Peyer's patch (tissue), 4 donors: ENCODE results near the gene KLHL7. TPM values are rescaled to one million over a fixed set of nuclear protein-coding genes. Genes with fewer than 3 reads are reported as not detected.
"Not testable (repeated sequence)": the region's sequence is repeated elsewhere in the genome, so short reads cannot be mapped to it uniquely, and the experiment has no call there.

Source experiments
- DNase-seq, 3 donors: peaks; one replicate each; pipeline ENCODE4 v3.0.0-alpha.2; 2017 to 2019
- H3K27ac ChIP-seq, 4 donors: fragments of 200-600 bp; sonication (generic); one replicate each; pipeline ENCODE4 v1.5.1; 2016 to 2019
- H3K27me3 ChIP-seq, 2 donors: fragments of 200-600 bp; sonication (generic); one replicate each; pipeline ENCODE4 v1.5.1; 2019
- H3K36me3 ChIP-seq, 3 donors: fragments of 200-600 bp; sonication (generic); one replicate each; pipeline ENCODE4 v1.5.1; 2016 to 2019
- H3K4me1 ChIP-seq, 4 donors: fragments of 200-600 bp; sonication (generic); one replicate each; pipeline ENCODE4 v1.5.1; 2016 to 2019
- H3K4me3 ChIP-seq, 4 donors: fragments of 200-600 bp; sonication (generic); 1 replicate in 3 of 4; 2 replicates in 1 of 4; pipeline ENCODE4 v1.5.1; 2016 to 2019; ENCODE audit warnings: mild to moderate bottlenecking in 1 of 4
- H3K9me3 ChIP-seq, 4 donors: fragments of 200-600 bp; sonication (generic); one replicate each; pipeline ENCODE4 v1.5.1; 2016 to 2019; ENCODE audit warnings: mild to moderate bottlenecking in 1 of 4
- CTCF ChIP-seq, 6 experiments: fragments of 450-650 bp in 4 of 6; fragments of 200-600 bp in 2 of 6; sonication (generic) in 1 of 6; IDR thresholded peaks; one replicate each; pipeline ENCODE4 v1.5.1; 2017 to 2019; ENCODE audit warnings: antibody characterized with exemption in 6 of 6, mild to moderate bottlenecking in 3 of 6, moderate library complexity in 1 of 6
- POLR2A ChIP-seq, 2 donors: fragments of 450-650 bp; IDR thresholded peaks; one replicate each; pipeline ENCODE4 v1.5.1; 2017; ENCODE audit warnings: antibody characterized with exemption in 2 of 2, mild to moderate bottlenecking in 2 of 2, moderate library complexity in 2 of 2
- total RNA-seq, 4 donors: library from RNA; depleted of rRNA; stranded (reverse); fragments of >200 nt; gene quantifications; one replicate each; pipeline ENCODE4 v1.1.0, GENCODE V29; 2016

KLHL7 gene
- total RNA-seq, 4 donors from 2014 or later, result 16.7 to 53.6 (median 23.1) TPM

- TF ChIP-seq POLR2A (IDR thresholded peaks at IDR 0.05) (no peak), CTCF (IDR thresholded peaks at IDR 0.05) (no peak)
- DNase-seq, result no peak
- Histone ChIP-seq H3K4me3 (no peak overlapping the region), H3K4me1 (no peaks in the 10 kb centered on the region), H3K9me3 (no peaks in the 10 kb centered on the region), H3K36me3 (peaks cover 0 to 66% (median 0%) of the 10 kb centered on the region in 3 donors), H3K27ac (no peak overlapping the region), H3K27me3 (no peaks in the 10 kb centered on the region)
Measured at GRCh38 chr7:23191022-23191421, 85.4 kb downstream of the KLHL7 start.

- H3K4me1 ChIP-seq, H3K9me3 ChIP-seq, H3K4me3 ChIP-seq, DNase-seq, H3K27me3 ChIP-seq, H3K27ac ChIP-seq: not testable (repeated sequence)
- peaks cover 0 to 55% (median 0%) of the 10 kb centered on the region in 3 donors for H3K36me3 ChIP-seq
Measured at GRCh38 chr7:23193650-23194227, 88.2 kb downstream of the KLHL7 start.

GRCh38 chr7:23196306-23196705 is 90.7 kb downstream of the KLHL7 start:
- Histone ChIP-seq H3K4me3 (no peak overlapping the region), H3K27ac (no peak overlapping the region), H3K9me3 (no peaks in the 10 kb centered on the region), H3K4me1 (no peaks in the 10 kb centered on the region), H3K36me3 (peaks cover 0 to 57% (median 0%) of the 10 kb centered on the region in 3 donors), H3K27me3 (no peaks in the 10 kb centered on the region)
- TF ChIP-seq CTCF (IDR thresholded peaks at IDR 0.05) (no peak), POLR2A (IDR thresholded peaks at IDR 0.05) (no peak)
- no peak for DNase-seq

- H3K4me3 ChIP-seq, H3K27me3 ChIP-seq, H3K27ac ChIP-seq, H3K9me3 ChIP-seq, DNase-seq, H3K4me1 ChIP-seq: not testable (repeated sequence)
- peaks cover 0 to 52% (median 0%) of the 10 kb centered on the region in 3 donors for H3K36me3 ChIP-seq
Measured at GRCh38 chr7:23197745-23198144, 92.2 kb downstream of the KLHL7 start.

- DNase-seq, result no peak
- Histone ChIP-seq H3K4me1 (no peaks in the 10 kb centered on the region), H3K27me3 (no peaks in the 10 kb centered on the region), H3K27ac (no peak overlapping the region), H3K4me3 (no peak overlapping the region), H3K36me3 (peaks cover 0 to 39% (median 0%) of the 10 kb centered on the region in 3 donors), H3K9me3 (no peaks in the 10 kb centered on the region)
- TF ChIP-seq POLR2A (IDR thresholded peaks at IDR 0.05) (no peak), CTCF (IDR thresholded peaks at IDR 0.05) (no peak)
Measured at GRCh38 chr7:23200331-23200730, 94.7 kb downstream of the KLHL7 start.

- Histone ChIP-seq H3K4me1 (no peaks in the 10 kb centered on the region), H3K4me3 (no peak overlapping the region), H3K27ac (no peak overlapping the region), H3K36me3 (peaks cover 0 to 22% (median 0%) of the 10 kb centered on the region in 3 donors), H3K9me3 (no peaks in the 10 kb centered on the region), H3K27me3 (no peaks in the 10 kb centered on the region)
- TF ChIP-seq POLR2A (IDR thresholded peaks at IDR 0.05), result no peak
- TF ChIP-seq CTCF (IDR thresholded peaks at IDR 0.05), result no peak
- DNase-seq, result no peak
Measured at GRCh38 chr7:23204241-23204640, 98.7 kb downstream of the KLHL7 start.

- Histone ChIP-seq H3K4me1 (no peaks in the 10 kb centered on the region), H3K9me3 (no peaks in the 10 kb centered on the region), H3K36me3 (peaks cover 0 to 9% (median 0%) of the 10 kb centered on the region in 3 donors), H3K27me3 (no peaks in the 10 kb centered on the region), H3K27ac (no peak overlapping the region), H3K4me3 (peak overlapping the region in 1 of 4 donors; percentile 36)
- no peak for TF ChIP-seq POLR2A (IDR thresholded peaks at IDR 0.05)
- no peak for TF ChIP-seq CTCF (IDR thresholded peaks at IDR 0.05)
- no peak for DNase-seq
Measured at GRCh38 chr7:23205577-23205908, 100.0 kb downstream of the KLHL7 start.
